T-helper 17 cell (primary cell): ENCODE results near the gene PRDM11. TPM values are rescaled to one million over a fixed set of nuclear protein-coding genes. Genes with fewer than 3 reads are reported as not detected.

Experiments used
- ATAC-seq: fragments of 150-1000 bp; cut with Tn5 transposase; 2 replicates; pipeline ENCODE4 v1.10.0; 2021; ENCODE audit warnings: mild to moderate bottlenecking, moderate library complexity
- DNase-seq, 3 donors: peaks; one replicate each; pipeline versions ENCODE4 v3.0.0 to v3.0.0-alpha.2; 2020 to 2021
- H3K9me3 ChIP-seq: one replicate; pipeline ENCODE4 v1.7.0; 2013; ENCODE audit warnings: low read length, mild to moderate bottlenecking; ENCODE audit not compliant: control insufficient read depth, poor library complexity, severe bottlenecking
- H3K27ac Mint-ChIP-seq: one replicate; pipeline ENCODE4 v1.8.0; 2022; ENCODE audit warnings: mild to moderate bottlenecking, moderate library complexity, mixed read lengths
- H3K27me3 Mint-ChIP-seq: one replicate; pipeline ENCODE4 v1.8.0; 2022; ENCODE audit warnings: mixed read lengths
- H3K36me3 Mint-ChIP-seq: one replicate; pipeline ENCODE4 v1.8.0; 2022; ENCODE audit warnings: low read depth, mixed read lengths
- H3K4me1 Mint-ChIP-seq: one replicate; pipeline ENCODE4 v1.8.0; 2022; ENCODE audit warnings: mild to moderate bottlenecking, mixed read lengths
- H3K4me3 Mint-ChIP-seq: one replicate; pipeline ENCODE4 v1.8.0; 2022; ENCODE audit warnings: mild to moderate bottlenecking, moderate library complexity, mixed read lengths
- total RNA-seq, 4 donors: library from RNA in 2 of 4; stranded (reverse) in 2 of 4; gene quantifications; one replicate each; pipeline ENCODE4 v1.2.3 and lab custom pipeline; 2022 to 2026

The PRDM11 gene
- total RNA-seq, 2 donors from 2014 or later, result 4.6 to 6.5 TPM

- Mint-ChIP-seq H3K4me3 (no peak overlapping the region), H3K36me3 (peaks cover 3% of the 10 kb centered on the region), H3K4me1 (peaks cover 22% of the 10 kb centered on the region), H3K27ac (no peak overlapping the region), H3K27me3 (no peaks in the 10 kb centered on the region)
- H3K9me3 ChIP-seq, result no peaks in the 10 kb centered on the region
- ATAC-seq, result no peak
- DNase-seq, result no peak
These were observed 9.8 kb downstream of the PRDM11 start for GRCh38 chr11:45156201-45156600.

- Mint-ChIP-seq H3K27me3 (no peaks in the 10 kb centered on the region), H3K4me3 (no peak overlapping the region), H3K27ac (no peak overlapping the region), H3K36me3 (peaks cover 3% of the 10 kb centered on the region), H3K4me1 (peaks cover 22% of the 10 kb centered on the region)
- DNase-seq (no peak), ATAC-seq (no peak)
- no peaks in the 10 kb centered on the region for H3K9me3 ChIP-seq
These were observed 10.3 kb downstream of the PRDM11 start for GRCh38 chr11:45156741-45157140.

- ATAC-seq, result no peak
- H3K36me3 Mint-ChIP-seq, result peaks cover 3% of the 10 kb centered on the region
- H3K4me3 Mint-ChIP-seq, result no peak overlapping the region
- H3K4me1 Mint-ChIP-seq, result peaks cover 22% of the 10 kb centered on the region
- no peaks in the 10 kb centered on the region for H3K9me3 ChIP-seq
- no peaks in the 10 kb centered on the region for H3K27me3 Mint-ChIP-seq
- DNase-seq, result no peak
- no peak overlapping the region for H3K27ac Mint-ChIP-seq
These were observed 11.1 kb downstream of the PRDM11 start for GRCh38 chr11:45157247-45158209.

GRCh38 chr11:45158210-45158731 is 11.8 kb downstream of the PRDM11 start:
- Mint-ChIP-seq H3K4me3 (no peak overlapping the region), H3K4me1 (peaks cover 19% of the 10 kb centered on the region), H3K36me3 (peaks cover 3% of the 10 kb centered on the region), H3K27ac (no peak overlapping the region), H3K27me3 (no peaks in the 10 kb centered on the region)
- DNase-seq (no peak), ATAC-seq (no peak)
- no peaks in the 10 kb centered on the region for H3K9me3 ChIP-seq

- Mint-ChIP-seq H3K27ac (peak overlapping the region; percentile 9), H3K4me3 (no peak overlapping the region), H3K4me1 (peaks cover 19% of the 10 kb centered on the region), H3K27me3 (no peaks in the 10 kb centered on the region), H3K36me3 (peaks cover 3% of the 10 kb centered on the region)
- no peak for DNase-seq
- no peak for ATAC-seq
- no peaks in the 10 kb centered on the region for H3K9me3 ChIP-seq
These were observed 12.6 kb downstream of the PRDM11 start for GRCh38 chr11:45158891-45159605.

- no peak overlapping the region for H3K4me3 Mint-ChIP-seq
These were observed 13.4 kb downstream of the PRDM11 start for GRCh38 chr11:45159781-45160365.

GRCh38 chr11:45161252-45162063 is 15.0 kb downstream of the PRDM11 start:
- H3K27ac Mint-ChIP-seq, result no peak overlapping the region

More at GRCh38 chr11:45159781-45160365, 13.4 kb downstream of the PRDM11 start:
- ATAC-seq, result no peak
- H3K4me1 Mint-ChIP-seq, result peaks cover 14% of the 10 kb centered on the region
- peaks cover 3% of the 10 kb centered on the region for H3K36me3 Mint-ChIP-seq
- H3K9me3 ChIP-seq, result no peaks in the 10 kb centered on the region
- DNase-seq, result no peak
- H3K27ac Mint-ChIP-seq, result no peak overlapping the region
- no peaks in the 10 kb centered on the region for H3K27me3 Mint-ChIP-seq

GRCh38 chr11:45162064-45162375 is 15.6 kb downstream of the PRDM11 start:
- H3K27ac Mint-ChIP-seq, result no peak overlapping the region

More at GRCh38 chr11:45161252-45162063, 15.0 kb downstream of the PRDM11 start:
- H3K4me1 Mint-ChIP-seq, result peaks cover 10% of the 10 kb centered on the region
- DNase-seq (no peak), ATAC-seq (no peak)
- no peaks in the 10 kb centered on the region for H3K27me3 Mint-ChIP-seq
- no peak overlapping the region for H3K4me3 Mint-ChIP-seq
- peaks cover 3% of the 10 kb centered on the region for H3K36me3 Mint-ChIP-seq
- H3K9me3 ChIP-seq, result no peaks in the 10 kb centered on the region

GRCh38 chr11:45162916-45163879 is 16.8 kb downstream of the PRDM11 start:
- ATAC-seq (no peak), DNase-seq (no peak)
- H3K27ac Mint-ChIP-seq, result no peak overlapping the region
- no peaks in the 10 kb centered on the region for H3K9me3 ChIP-seq
- H3K4me1 Mint-ChIP-seq, result peaks cover 9% of the 10 kb centered on the region
- no peak overlapping the region for H3K4me3 Mint-ChIP-seq
- no peaks in the 10 kb centered on the region for H3K36me3 Mint-ChIP-seq
- H3K27me3 Mint-ChIP-seq, result no peaks in the 10 kb centered on the region

More at GRCh38 chr11:45162064-45162375, 15.6 kb downstream of the PRDM11 start:
- no peak overlapping the region for H3K4me3 Mint-ChIP-seq
- no peaks in the 10 kb centered on the region for H3K27me3 Mint-ChIP-seq
- no peaks in the 10 kb centered on the region for H3K9me3 ChIP-seq
- no peaks in the 10 kb centered on the region for H3K36me3 Mint-ChIP-seq
- H3K4me1 Mint-ChIP-seq, result peaks cover 7% of the 10 kb centered on the region
- ATAC-seq (no peak), DNase-seq (no peak)

- Mint-ChIP-seq H3K36me3 (no peaks in the 10 kb centered on the region), H3K27ac (no peak overlapping the region), H3K4me3 (no peak overlapping the region), H3K4me1 (peaks cover 9% of the 10 kb centered on the region), H3K27me3 (no peaks in the 10 kb centered on the region)
- DNase-seq, result no peak
- no peaks in the 10 kb centered on the region for H3K9me3 ChIP-seq
- no peak for ATAC-seq
These were observed 17.6 kb downstream of the PRDM11 start for GRCh38 chr11:45163956-45164575.

- Mint-ChIP-seq H3K27me3 (no peaks in the 10 kb centered on the region), H3K4me1 (peaks cover 9% of the 10 kb centered on the region), H3K4me3 (no peak overlapping the region), H3K36me3 (no peaks in the 10 kb centered on the region), H3K27ac (no peak overlapping the region)
- DNase-seq (no peak), ATAC-seq (no peak)
- no peaks in the 10 kb centered on the region for H3K9me3 ChIP-seq
These were observed 18.9 kb downstream of the PRDM11 start for GRCh38 chr11:45165386-45165785.
